ENCODE results near the gene STAMBP. TPM values are rescaled to one million over a fixed set of nuclear protein-coding genes. Genes with fewer than 3 reads are reported as not detected.

The STAMBP gene
- total and polyA plus RNA-seq, 4 donors: 10.2 to 27.1 (median 15.9) TPM

DNA sequence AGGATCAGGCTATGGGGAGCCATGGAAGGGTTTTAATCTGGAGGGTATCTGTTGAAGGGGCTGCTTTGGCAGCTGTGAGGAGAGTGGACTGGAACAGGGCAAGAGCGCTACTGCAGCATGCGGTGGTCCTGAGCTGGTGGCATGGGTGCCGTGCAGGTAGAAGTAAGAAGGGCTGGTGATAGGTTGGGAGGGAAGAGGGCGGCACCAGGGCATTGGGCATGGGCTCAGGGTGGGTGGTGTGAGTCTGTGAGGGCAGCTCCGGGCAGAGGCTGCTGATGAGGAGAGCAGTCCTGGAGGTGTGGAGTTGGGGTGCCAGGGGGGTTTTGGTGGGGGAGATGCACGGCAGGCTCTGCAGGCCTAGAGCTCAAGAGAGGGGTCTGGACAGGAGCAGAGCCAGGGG lies 66.1 kb downstream of the STAMBP start:
- 86% methylated on average over 6 of the region's 6 CpGs for WGBS
- no peaks in the 10 kb centered on the region for H3K9me3 ChIP-seq (ENCODE audit: control insufficient read depth in 4 of 4, low read length in 3 of 4)
- no peaks in the 10 kb centered on the region for H3K36me3 ChIP-seq (ENCODE audit: control insufficient read depth in 4 of 4, insufficient read depth in 3 of 4, low read depth in 1 of 4, low read length in 3 of 4)
- TF ChIP-seq TAF1 (conservative IDR thresholded peaks at IDR 0.05) (no peak), HNF4A (conservative IDR thresholded peaks at IDR 0.05) (no peak)
- TF ChIP-seq, protein P1, sequence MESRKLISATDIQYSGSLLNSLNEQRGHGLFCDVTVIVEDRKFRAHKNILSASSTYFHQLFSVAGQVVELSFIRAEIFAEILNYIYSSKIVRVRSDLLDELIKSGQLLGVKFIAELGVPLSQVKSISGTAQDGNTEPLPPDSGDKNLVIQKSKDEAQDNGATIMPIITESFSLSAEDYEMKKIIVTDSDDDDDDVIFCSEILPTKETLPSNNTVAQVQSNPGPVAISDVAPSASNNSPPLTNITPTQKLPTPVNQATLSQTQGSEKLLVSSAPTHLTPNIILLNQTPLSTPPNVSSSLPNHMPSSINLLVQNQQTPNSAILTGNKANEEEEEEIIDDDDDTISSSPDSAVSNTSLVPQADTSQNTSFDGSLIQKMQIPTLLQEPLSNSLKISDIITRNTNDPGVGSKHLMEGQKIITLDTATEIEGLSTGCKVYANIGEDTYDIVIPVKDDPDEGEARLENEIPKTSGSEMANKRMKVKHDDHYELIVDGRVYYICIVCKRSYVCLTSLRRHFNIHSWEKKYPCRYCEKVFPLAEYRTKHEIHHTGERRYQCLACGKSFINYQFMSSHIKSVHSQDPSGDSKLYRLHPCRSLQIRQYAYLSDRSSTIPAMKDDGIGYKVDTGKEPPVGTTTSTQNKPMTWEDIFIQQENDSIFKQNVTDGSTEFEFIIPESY (IDR thresholded peaks at IDR 0.05): no peak
- no peak overlapping the region for H3K27ac ChIP-seq (ENCODE audit: low read depth in 1 of 2, low read length in 2 of 2)
- no peaks in the 10 kb centered on the region for H3K4me1 ChIP-seq (ENCODE audit: control insufficient read depth in 4 of 4, insufficient read depth in 4 of 4, low read length in 3 of 4)
- no peak for DNase-seq (ENCODE audit: low spot score)
- no peak overlapping the region for H3K9ac ChIP-seq (ENCODE audit: low read depth in 1 of 2, low read length in 2 of 2)
- no peak overlapping the region for H3K4me3 ChIP-seq (ENCODE audit: low read depth in 1 of 3, low read length in 3 of 3)
- H3K27me3 ChIP-seq (ENCODE audit: control insufficient read depth in 4 of 4, insufficient read depth in 4 of 4, low read length in 3 of 4): no peaks in the 10 kb centered on the region

DNA sequence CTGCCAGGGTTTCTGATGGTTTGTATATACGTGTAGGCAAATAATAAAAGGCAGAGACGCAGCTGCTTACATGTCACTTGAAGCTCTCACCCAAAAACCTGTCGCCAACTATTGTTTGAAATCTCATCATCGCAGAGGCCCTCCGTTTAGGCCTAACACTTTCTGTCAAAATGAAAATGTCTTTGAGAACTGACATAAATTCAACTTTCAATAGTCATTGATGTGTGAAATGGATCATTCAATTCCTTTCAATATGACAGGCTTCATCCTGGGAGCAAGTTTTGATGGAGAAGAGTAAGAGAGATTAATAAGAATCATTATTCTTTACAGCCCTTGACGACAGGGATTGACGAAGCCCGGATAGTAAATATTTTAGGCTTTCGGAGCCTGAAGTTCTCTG lies 66.7 kb downstream of the STAMBP start:
- TF ChIP-seq EGR1 (IDR thresholded peaks at IDR 0.05; ENCODE audit: low read depth in 2 of 2) (no peak), JUND (IDR thresholded peaks at IDR 0.05) (no peak), YY1 (IDR thresholded peaks at IDR 0.05) (no peak), FOXA1 (IDR thresholded peaks at IDR 0.05) (no peak), HNF4G (IDR thresholded peaks at IDR 0.05) (no peak), GABPA (IDR thresholded peaks at IDR 0.05 in 1 of 2, conservative IDR thresholded peaks at IDR 0.05 in 1 of 2) (no peak), NR2F2 (IDR thresholded peaks at IDR 0.05) (no peak), HNF4A (conservative IDR thresholded peaks at IDR 0.05) (no peak), FOXA2 (IDR thresholded peaks at IDR 0.05) (no peak), RXRA (IDR thresholded peaks at IDR 0.05) (no peak), SP1 (IDR thresholded peaks at IDR 0.05) (no peak), TAF1 (conservative IDR thresholded peaks at IDR 0.05) (no peak), RAD21 (IDR thresholded peaks at IDR 0.05) (no peak)
- TF ChIP-seq, protein P1 (IDR thresholded peaks at IDR 0.05): no peak
- TF ChIP-seq, protein P2, sequence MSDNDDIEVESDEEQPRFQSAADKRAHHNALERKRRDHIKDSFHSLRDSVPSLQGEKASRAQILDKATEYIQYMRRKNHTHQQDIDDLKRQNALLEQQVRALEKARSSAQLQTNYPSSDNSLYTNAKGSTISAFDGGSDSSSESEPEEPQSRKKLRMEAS (IDR thresholded peaks at IDR 0.05): no peak
- TF ChIP-seq, protein P3, sequence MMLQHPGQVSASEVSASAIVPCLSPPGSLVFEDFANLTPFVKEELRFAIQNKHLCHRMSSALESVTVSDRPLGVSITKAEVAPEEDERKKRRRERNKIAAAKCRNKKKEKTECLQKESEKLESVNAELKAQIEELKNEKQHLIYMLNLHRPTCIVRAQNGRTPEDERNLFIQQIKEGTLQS (IDR thresholded peaks at IDR 0.05): no peak
- TF ChIP-seq, protein P4, sequence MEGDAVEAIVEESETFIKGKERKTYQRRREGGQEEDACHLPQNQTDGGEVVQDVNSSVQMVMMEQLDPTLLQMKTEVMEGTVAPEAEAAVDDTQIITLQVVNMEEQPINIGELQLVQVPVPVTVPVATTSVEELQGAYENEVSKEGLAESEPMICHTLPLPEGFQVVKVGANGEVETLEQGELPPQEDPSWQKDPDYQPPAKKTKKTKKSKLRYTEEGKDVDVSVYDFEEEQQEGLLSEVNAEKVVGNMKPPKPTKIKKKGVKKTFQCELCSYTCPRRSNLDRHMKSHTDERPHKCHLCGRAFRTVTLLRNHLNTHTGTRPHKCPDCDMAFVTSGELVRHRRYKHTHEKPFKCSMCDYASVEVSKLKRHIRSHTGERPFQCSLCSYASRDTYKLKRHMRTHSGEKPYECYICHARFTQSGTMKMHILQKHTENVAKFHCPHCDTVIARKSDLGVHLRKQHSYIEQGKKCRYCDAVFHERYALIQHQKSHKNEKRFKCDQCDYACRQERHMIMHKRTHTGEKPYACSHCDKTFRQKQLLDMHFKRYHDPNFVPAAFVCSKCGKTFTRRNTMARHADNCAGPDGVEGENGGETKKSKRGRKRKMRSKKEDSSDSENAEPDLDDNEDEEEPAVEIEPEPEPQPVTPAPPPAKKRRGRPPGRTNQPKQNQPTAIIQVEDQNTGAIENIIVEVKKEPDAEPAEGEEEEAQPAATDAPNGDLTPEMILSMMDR (IDR thresholded peaks at IDR 0.05; ENCODE audit: low read depth, low read length, missing input control): no peak
- TF ChIP-seq, protein P5, sequence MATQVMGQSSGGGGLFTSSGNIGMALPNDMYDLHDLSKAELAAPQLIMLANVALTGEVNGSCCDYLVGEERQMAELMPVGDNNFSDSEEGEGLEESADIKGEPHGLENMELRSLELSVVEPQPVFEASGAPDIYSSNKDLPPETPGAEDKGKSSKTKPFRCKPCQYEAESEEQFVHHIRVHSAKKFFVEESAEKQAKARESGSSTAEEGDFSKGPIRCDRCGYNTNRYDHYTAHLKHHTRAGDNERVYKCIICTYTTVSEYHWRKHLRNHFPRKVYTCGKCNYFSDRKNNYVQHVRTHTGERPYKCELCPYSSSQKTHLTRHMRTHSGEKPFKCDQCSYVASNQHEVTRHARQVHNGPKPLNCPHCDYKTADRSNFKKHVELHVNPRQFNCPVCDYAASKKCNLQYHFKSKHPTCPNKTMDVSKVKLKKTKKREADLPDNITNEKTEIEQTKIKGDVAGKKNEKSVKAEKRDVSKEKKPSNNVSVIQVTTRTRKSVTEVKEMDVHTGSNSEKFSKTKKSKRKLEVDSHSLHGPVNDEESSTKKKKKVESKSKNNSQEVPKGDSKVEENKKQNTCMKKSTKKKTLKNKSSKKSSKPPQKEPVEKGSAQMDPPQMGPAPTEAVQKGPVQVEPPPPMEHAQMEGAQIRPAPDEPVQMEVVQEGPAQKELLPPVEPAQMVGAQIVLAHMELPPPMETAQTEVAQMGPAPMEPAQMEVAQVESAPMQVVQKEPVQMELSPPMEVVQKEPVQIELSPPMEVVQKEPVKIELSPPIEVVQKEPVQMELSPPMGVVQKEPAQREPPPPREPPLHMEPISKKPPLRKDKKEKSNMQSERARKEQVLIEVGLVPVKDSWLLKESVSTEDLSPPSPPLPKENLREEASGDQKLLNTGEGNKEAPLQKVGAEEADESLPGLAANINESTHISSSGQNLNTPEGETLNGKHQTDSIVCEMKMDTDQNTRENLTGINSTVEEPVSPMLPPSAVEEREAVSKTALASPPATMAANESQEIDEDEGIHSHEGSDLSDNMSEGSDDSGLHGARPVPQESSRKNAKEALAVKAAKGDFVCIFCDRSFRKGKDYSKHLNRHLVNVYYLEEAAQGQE (IDR thresholded peaks at IDR 0.05): no peak
- H3K4me1 ChIP-seq (ENCODE audit: control insufficient read depth in 4 of 4, insufficient read depth in 4 of 4, low read length in 3 of 4): no peaks in the 10 kb centered on the region
- no peak overlapping the region for H3K4me3 ChIP-seq (ENCODE audit: low read depth in 1 of 3, low read length in 3 of 3)
- no peak overlapping the region for H3K9ac ChIP-seq (ENCODE audit: low read depth in 1 of 2, low read length in 2 of 2)
- no peaks in the 10 kb centered on the region for H3K9me3 ChIP-seq (ENCODE audit: control insufficient read depth in 4 of 4, low read length in 3 of 4)
- H3K27me3 ChIP-seq (ENCODE audit: control insufficient read depth in 4 of 4, insufficient read depth in 4 of 4, low read length in 3 of 4): no peaks in the 10 kb centered on the region
- H3K36me3 ChIP-seq (ENCODE audit: control insufficient read depth in 4 of 4, insufficient read depth in 3 of 4, low read depth in 1 of 4, low read length in 3 of 4): no peaks in the 10 kb centered on the region
- DNase-seq (ENCODE audit: low spot score): no peak
- no peak overlapping the region for H3K27ac ChIP-seq (ENCODE audit: low read depth in 1 of 2, low read length in 2 of 2)
- WGBS: 77% methylated on average over 9 of the region's 9 CpGs
